Measurements from ENCODE around the gene HIF1A. TPM values are rescaled to one million over a fixed set of nuclear protein-coding genes. Genes with fewer than 3 reads are reported as not detected.

HIF1A gene
- total RNA-seq, 1 donor from 2014 or later, result 299 TPM

GRCh38 chr14:61730756-61731373, 35.6 kb downstream of the HIF1A start:
- Histone ChIP-seq H3K9ac (no peak overlapping the region), H3F3A (ENCODE audit: low read depth) (peaks cover 5% of the 10 kb centered on the region), H4K20me1 (ENCODE audit: low read depth) (peaks cover 16% of the 10 kb centered on the region), H3K4me3 (no peak overlapping the region), H3K79me2 (ENCODE audit: low read depth) (peaks cover 53% of the 10 kb centered on the region), H3K27ac (no peak overlapping the region), H3K36me3 (peaks cover 40% of the 10 kb centered on the region), H3K4me2 (no peak overlapping the region), H3K27me3 (no peaks in the 10 kb centered on the region), H3K4me1 (no peaks in the 10 kb centered on the region), H3K9me3 (ENCODE audit: low read depth) (no peaks in the 10 kb centered on the region), H2AFZ (replicated peaks) (no peak overlapping the region)
- TF ChIP-seq EZH2 (IDR thresholded peaks at IDR 0.05) (no peak), EZH2phosphoT487 (IDR thresholded peaks at IDR 0.05) (no peak)
- TF ChIP-seq, protein P1, sequence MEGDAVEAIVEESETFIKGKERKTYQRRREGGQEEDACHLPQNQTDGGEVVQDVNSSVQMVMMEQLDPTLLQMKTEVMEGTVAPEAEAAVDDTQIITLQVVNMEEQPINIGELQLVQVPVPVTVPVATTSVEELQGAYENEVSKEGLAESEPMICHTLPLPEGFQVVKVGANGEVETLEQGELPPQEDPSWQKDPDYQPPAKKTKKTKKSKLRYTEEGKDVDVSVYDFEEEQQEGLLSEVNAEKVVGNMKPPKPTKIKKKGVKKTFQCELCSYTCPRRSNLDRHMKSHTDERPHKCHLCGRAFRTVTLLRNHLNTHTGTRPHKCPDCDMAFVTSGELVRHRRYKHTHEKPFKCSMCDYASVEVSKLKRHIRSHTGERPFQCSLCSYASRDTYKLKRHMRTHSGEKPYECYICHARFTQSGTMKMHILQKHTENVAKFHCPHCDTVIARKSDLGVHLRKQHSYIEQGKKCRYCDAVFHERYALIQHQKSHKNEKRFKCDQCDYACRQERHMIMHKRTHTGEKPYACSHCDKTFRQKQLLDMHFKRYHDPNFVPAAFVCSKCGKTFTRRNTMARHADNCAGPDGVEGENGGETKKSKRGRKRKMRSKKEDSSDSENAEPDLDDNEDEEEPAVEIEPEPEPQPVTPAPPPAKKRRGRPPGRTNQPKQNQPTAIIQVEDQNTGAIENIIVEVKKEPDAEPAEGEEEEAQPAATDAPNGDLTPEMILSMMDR (IDR thresholded peaks at IDR 0.05), result peak; percentile 55
- Mint-ChIP-seq H3K9me3 (no peaks in the 10 kb centered on the region), H3K27ac (no peak overlapping the region), H3K4me3 (no peak overlapping the region), H3K4me1 (no peaks in the 10 kb centered on the region), H3K27me3 (ENCODE audit: insufficient read depth, low read depth) (no peaks in the 10 kb centered on the region), H3K36me3 (peaks cover 48% of the 10 kb centered on the region)
- no peak for DNase-seq (ENCODE audit: low spot score)

- Histone ChIP-seq H3K4me1 (no peaks in the 10 kb centered on the region), H3K36me3 (peaks cover 56% of the 10 kb centered on the region), H3F3A (ENCODE audit: low read depth) (no peaks in the 10 kb centered on the region), H3K4me3 (no peak overlapping the region), H3K4me2 (no peak overlapping the region), H3K27me3 (no peaks in the 10 kb centered on the region), H3K79me2 (ENCODE audit: low read depth) (peaks cover 46% of the 10 kb centered on the region), H4K20me1 (ENCODE audit: low read depth) (peaks cover 8% of the 10 kb centered on the region), H3K27ac (no peak overlapping the region), H2AFZ (replicated peaks) (no peak overlapping the region), H3K9ac (no peak overlapping the region), H3K9me3 (ENCODE audit: low read depth) (no peaks in the 10 kb centered on the region)
- H3K36me3 Mint-ChIP-seq, result peaks cover 42% of the 10 kb centered on the region
- TF ChIP-seq, protein P1 (IDR thresholded peaks at IDR 0.05), result no peak
- TF ChIP-seq EZH2 (IDR thresholded peaks at IDR 0.05), result no peak
- no peak for TF ChIP-seq EZH2phosphoT487 (IDR thresholded peaks at IDR 0.05)
- no peak for DNase-seq (ENCODE audit: low spot score)
- H3K4me1 Mint-ChIP-seq, result no peaks in the 10 kb centered on the region
- no peaks in the 10 kb centered on the region for H3K9me3 Mint-ChIP-seq
- H3K27me3 Mint-ChIP-seq (ENCODE audit: insufficient read depth, low read depth), result no peaks in the 10 kb centered on the region
- no peak overlapping the region for H3K4me3 Mint-ChIP-seq
- H3K27ac Mint-ChIP-seq, result no peak overlapping the region
Measured at GRCh38 chr14:61733972-61734371, 38.7 kb downstream of the HIF1A start.

GRCh38 chr14:61736751-61737150, 41.4 kb downstream of the HIF1A start:
- Mint-ChIP-seq H3K4me1 (no peaks in the 10 kb centered on the region), H3K4me3 (no peak overlapping the region), H3K27ac (no peak overlapping the region), H3K27me3 (ENCODE audit: insufficient read depth, low read depth) (no peaks in the 10 kb centered on the region), H3K9me3 (no peaks in the 10 kb centered on the region), H3K36me3 (peaks cover 36% of the 10 kb centered on the region)
- H3K79me2 ChIP-seq (ENCODE audit: low read depth), result peaks cover 32% of the 10 kb centered on the region
- no peak overlapping the region for H2AFZ ChIP-seq (replicated peaks)
- TF ChIP-seq EZH2phosphoT487 (IDR thresholded peaks at IDR 0.05) (no peak), EZH2 (IDR thresholded peaks at IDR 0.05) (no peak)
- TF ChIP-seq, protein P1 (IDR thresholded peaks at IDR 0.05), result no peak
- H3K9me3 ChIP-seq (ENCODE audit: low read depth), result no peaks in the 10 kb centered on the region
- H3K4me2 ChIP-seq, result no peak overlapping the region
- peaks cover 66% of the 10 kb centered on the region for H3K36me3 ChIP-seq
- H3K4me1 ChIP-seq, result no peaks in the 10 kb centered on the region
- H3K27me3 ChIP-seq, result no peaks in the 10 kb centered on the region
- DNase-seq (ENCODE audit: low spot score), result no peak
- H3K9ac ChIP-seq, result no peak overlapping the region
- peaks cover 8% of the 10 kb centered on the region for H4K20me1 ChIP-seq (ENCODE audit: low read depth)
- no peak overlapping the region for H3K4me3 ChIP-seq
- H3K27ac ChIP-seq, result no peak overlapping the region
- no peaks in the 10 kb centered on the region for H3F3A ChIP-seq (ENCODE audit: low read depth)

Data from neural progenitor cell (in vitro differentiated cells).